NCI-H446 treated with DMSO at 0.1 percent for 48 hours (cell line): ENCODE results near the gene EPS8.
"Not testable (repeated sequence)": the region's sequence is repeated elsewhere in the genome, so short reads cannot be mapped to it uniquely, and the experiment has no call there.

ENCODE experiments used
- DNase-seq: peaks from one replicate; lab custom pipeline; 2025; lab: John Stamatoyannopoulos, UW

EPS8 gene

GRCh38 chr12:15797818-15798217 lies 8.6 kb upstream of the EPS8 start:
- no peak for DNase-seq

GRCh38 chr12:15796493-15797141 lies 7.4 kb upstream of the EPS8 start:
- DNase-seq = no peak

GRCh38 chr12:15794836-15795235 lies 5.6 kb upstream of the EPS8 start:
- no peak for DNase-seq

GRCh38 chr12:15794196-15794595 lies 5.0 kb upstream of the EPS8 start:
- DNase-seq = no peak

GRCh38 chr12:15788233-15789219 lies 662 bp downstream of the EPS8 start:
- no peak for DNase-seq

- no peak for DNase-seq
These were observed 1.4 kb downstream of the EPS8 start for GRCh38 chr12:15787778-15788177.

- no peak for DNase-seq
These were observed 2.4 kb downstream of the EPS8 start for GRCh38 chr12:15786772-15787171.

- no peak for DNase-seq
These were observed 5.9 kb downstream of the EPS8 start for GRCh38 chr12:15783288-15783687.

- DNase-seq = no peak
These were observed 6.5 kb downstream of the EPS8 start for GRCh38 chr12:15782667-15783066.

GRCh38 chr12:15779925-15780324 lies 9.3 kb downstream of the EPS8 start:
- DNase-seq = no peak

- DNase-seq = no peak
These were observed 11.1 kb downstream of the EPS8 start for GRCh38 chr12:15778126-15778525.

GRCh38 chr12:15777355-15778012 lies 11.7 kb downstream of the EPS8 start:
- no peak for DNase-seq

GRCh38 chr12:15776532-15776931 lies 12.7 kb downstream of the EPS8 start:
- DNase-seq = no peak

GRCh38 chr12:15774819-15775218 lies 14.4 kb downstream of the EPS8 start:
- no peak for DNase-seq

GRCh38 chr12:15772405-15773018 lies 16.7 kb downstream of the EPS8 start:
- no peak for DNase-seq

- DNase-seq = no peak
These were observed 18.6 kb downstream of the EPS8 start for GRCh38 chr12:15770581-15770980.

- no peak for DNase-seq
These were observed 19.2 kb downstream of the EPS8 start for GRCh38 chr12:15770021-15770420.

GRCh38 chr12:15769586-15769985 lies 19.6 kb downstream of the EPS8 start:
- no peak for DNase-seq

GRCh38 chr12:15767301-15767700 lies 21.9 kb downstream of the EPS8 start:
- no peak for DNase-seq

GRCh38 chr12:15763328-15763727 lies 25.9 kb downstream of the EPS8 start:
- no peak for DNase-seq

GRCh38 chr12:15762162-15762561 lies 27.0 kb downstream of the EPS8 start:
- not testable (repeated sequence) for DNase-seq

GRCh38 chr12:15757553-15758255 lies 31.5 kb downstream of the EPS8 start:
- no peak for DNase-seq
